Kidney (tissue), 14 donors: ENCODE results near the gene CLDN9. TPM values are rescaled to one million over a fixed set of nuclear protein-coding genes. Genes with fewer than 3 reads are reported as not detected.
A peak's percentile ranks its signal among the peaks of the same experiment; 100 is the strongest.

Experiments
- DNase-seq, 5 donors: peaks; one replicate each; pipeline ENCODE4 v3.0.0-alpha.2; 2013 to 2020
- FAIRE-seq: peaks from 2 replicates; lab custom pipeline; 2012; peaks lifted over from hg19 to GRCh38; lab: Jason Lieb, UNC
- H3K27ac ChIP-seq, 2 donors: one replicate each; pipeline ENCODE4 v1.7.0; 2013; ENCODE audit warnings: low read depth in 2 of 2, low read length in 2 of 2, inconsistent platforms in 1 of 2
- H3K27me3 ChIP-seq: one replicate; pipeline ENCODE4 v1.7.1; 2013; ENCODE audit warnings: low read length, inconsistent platforms; ENCODE audit not compliant: control insufficient read depth, insufficient read depth
- H3K36me3 ChIP-seq, 3 donors: one replicate each; pipeline versions ENCODE4 v1.7.0 to v1.7.1; 2013; ENCODE audit warnings: low read length in 3 of 3, control low read depth in 1 of 3, inconsistent platforms in 1 of 3; ENCODE audit not compliant: insufficient read depth in 3 of 3, control insufficient read depth in 2 of 3
- H3K4me1 ChIP-seq, 3 donors: one replicate each; pipeline versions ENCODE4 v1.7.0 to v1.7.1; 2013; ENCODE audit warnings: low read length in 3 of 3, inconsistent platforms in 1 of 3, low read depth in 1 of 3; ENCODE audit not compliant: control insufficient read depth in 2 of 3, insufficient read depth in 2 of 3
- H3K4me3 ChIP-seq, 3 donors: one replicate each; pipeline versions ENCODE4 v1.7.0 to v1.8.1; 2013; ENCODE audit warnings: low read length in 3 of 3, control low read depth in 1 of 3, inconsistent platforms in 1 of 3
- H3K9ac ChIP-seq, 3 donors: one replicate each; pipeline versions ENCODE4 v1.7.0 to v1.7.1; 2013; ENCODE audit warnings: low read length in 3 of 3, control low read depth in 1 of 3, inconsistent platforms in 1 of 3
- H3K9me3 ChIP-seq, 3 donors: one replicate each; pipeline versions ENCODE4 v1.7.0 to v1.7.1; 2013; ENCODE audit warnings: low read length in 3 of 3, control low read depth in 1 of 3, inconsistent platforms in 1 of 3; ENCODE audit not compliant: control insufficient read depth in 2 of 3, insufficient read depth in 1 of 3
- CTCF ChIP-seq: IDR thresholded peaks from 3 replicates; pipeline ENCODE4 v1.5.1; 2012; ENCODE audit warnings: mild to moderate bottlenecking, moderate library complexity, borderline replicate concordance; ENCODE audit not compliant: insufficient read depth; ENCODE audit errors: extremely low read depth
- intact Hi-C: fragments of 100-400 bp; cut with DNase I; formaldehyde crosslinking; loops from one replicate; pipeline ENCODE4 v1.11.1; 2022
- polyA plus RNA-seq: library from polyadenylated mRNA; stranded (reverse); fragments of 350-450 nt; fragmentation: Illumina TruSeq; extraction: RNeasy Lipid Tissue Mini Kit (QIAGEN cat#74804); gene quantifications from one replicate; pipeline ENCODE4 v1.2.3, GENCODE V29; 2014; ENCODE audit warnings: low read depth, low replicate concordance; ENCODE audit not compliant: insufficient read depth
- total RNA-seq: library from RNA; stranded (reverse); fragmentation: NEBNext Ultra II Directional; extraction: Animal tissue kit (Norgen Biotek cat#: 25700); gene quantifications from one replicate; pipeline ENCODE4 v1.2.1, GENCODE V29; 2021
- donor health status: control.
- donor health status: control.
- donor health status: control.
- donor health status: control.
- donor health status: control.
- donor health status: DM: yes; HTN: yes; CAD: no.
- donor health status: Normal renal cell carcinoma (clear cell type).

CLDN9 gene
- total and polyA plus RNA-seq, 2 donors from 2014 or later: 0.60 TPM; not detected in 1

GRCh38 chr16:3029491-3030221 lies 16.9 kb downstream of the CLDN9 start:
- Histone ChIP-seq H3K9me3 (no peaks in the 10 kb centered on the region), H3K9ac (no peak overlapping the region), H3K4me1 (peaks cover 0 to 5% (median 0%) of the 10 kb centered on the region in 3 donors), H3K4me3 (no peak overlapping the region), H3K27ac (no peak overlapping the region), H3K27me3 (peaks cover 19% of the 10 kb centered on the region), H3K36me3 (peaks cover 2 to 5% (median 3%) of the 10 kb centered on the region in 3 donors)
- TF ChIP-seq CTCF: no peak
- intact Hi-C loops: no loop called here
- DNase-seq: peak in 4 of 5 donors; percentile 50 to 79 (median 67)
- no peak for FAIRE-seq

GRCh38 chr16:3030222-3031212 lies 17.8 kb downstream of the CLDN9 start:
- FAIRE-seq (no peak), DNase-seq (peak in 2 of 5 donors; percentile 58 to 79)
- Histone ChIP-seq H3K4me3 (no peak overlapping the region), H3K9ac (no peak overlapping the region), H3K36me3 (peaks cover 2 to 5% (median 3%) of the 10 kb centered on the region in 3 donors), H3K27me3 (peaks cover 19% of the 10 kb centered on the region), H3K27ac (no peak overlapping the region), H3K9me3 (no peaks in the 10 kb centered on the region), H3K4me1 (peaks cover 0 to 5% (median 0%) of the 10 kb centered on the region in 3 donors)
- intact Hi-C loops: no loop called here
- no peak for TF ChIP-seq CTCF

- no peak overlapping the region for H3K9ac ChIP-seq
- H3K27ac ChIP-seq: no peak overlapping the region
- H3K4me1 ChIP-seq: peaks cover 0 to 5% (median 0%) of the 10 kb centered on the region in 3 donors
- H3K9me3 ChIP-seq: no peaks in the 10 kb centered on the region
- intact Hi-C loops: no loop called here
- no peak overlapping the region for H3K4me3 ChIP-seq
- FAIRE-seq (no peak), DNase-seq (no peak)
- TF ChIP-seq CTCF: no peak
- H3K36me3 ChIP-seq: no peaks in the 10 kb centered on the region
- H3K27me3 ChIP-seq: peaks cover 27% of the 10 kb centered on the region
Measured at GRCh38 chr16:3032624-3033023, 19.9 kb downstream of the CLDN9 start.
